Gastroesophageal sphincter (tissue), 4 donors: ENCODE measurements around the gene JUN. TPM values are rescaled to one million over a fixed set of nuclear protein-coding genes. Genes with fewer than 3 reads are reported as not detected.

Experiments used
- ATAC-seq: fragments of 150-250 bp; one replicate; pipeline ENCODE4 v1.9.1; 2016; ENCODE audit warnings: mild to moderate bottlenecking, moderate library complexity
- H3K27ac ChIP-seq, 4 donors: fragments of 200-600 bp; sonication (generic) in 3 of 4; 1 replicate in 3 of 4; 2 replicates in 1 of 4; pipeline ENCODE4 v1.5.1; 2016 to 2019
- H3K27me3 ChIP-seq: fragments of 200-600 bp; sonication (generic); one replicate; pipeline ENCODE4 v1.5.1; 2019
- H3K36me3 ChIP-seq, 2 donors: fragments of 200-600 bp; sonication (generic); one replicate each; pipeline ENCODE4 v1.5.1; 2019; ENCODE audit warnings: control low read depth in 1 of 2
- H3K4me1 ChIP-seq, 3 donors: fragments of 200-600 bp; sonication (generic); 1 replicate in 2 of 3; 2 replicates in 1 of 3; pipeline ENCODE4 v1.5.1; 2016 to 2019; ENCODE audit warnings: control low read depth in 2 of 3
- H3K4me3 ChIP-seq, 2 donors: fragments of 200-600 bp; sonication (generic); one replicate each; pipeline ENCODE4 v1.5.1; 2019; ENCODE audit warnings: mild to moderate bottlenecking in 1 of 2, moderate library complexity in 1 of 2
- H3K9me3 ChIP-seq, 3 donors: fragments of 200-600 bp; sonication (generic); one replicate each; pipeline ENCODE4 v1.5.1; 2017 to 2019; ENCODE audit warnings: control low read depth in 2 of 3
- EP300 ChIP-seq: sonication (generic); formaldehyde crosslinking; IDR thresholded peaks from one replicate; pipeline ENCODE4 v1.6.1; 2017; ENCODE audit warnings: antibody characterized with exemption, mild to moderate bottlenecking
- POLR2A ChIP-seq, 2 donors: fragments of 450-650 bp; IDR thresholded peaks; one replicate each; pipeline ENCODE4 v1.6.1; 2017; ENCODE audit warnings: antibody characterized with exemption in 2 of 2, mild to moderate bottlenecking in 2 of 2, moderate library complexity in 1 of 2
- POLR2AphosphoS5 ChIP-seq: sonication (generic); formaldehyde crosslinking; IDR thresholded peaks from one replicate; pipeline ENCODE4 v1.6.1; 2017; ENCODE audit warnings: antibody characterized with exemption
- WGBS, 2 donors: methylation state at CpG; one replicate each; pipeline ENCODE4 v1.1.5; 2018; ENCODE audit warnings: low coverage in 1 of 2; 5-methylcytosine and 5-hydroxymethylcytosine counted together
- total RNA-seq, 4 donors: library from RNA; depleted of rRNA; stranded (reverse); fragments of >200 nt; gene quantifications; one replicate each; pipeline ENCODE4 v1.1.0, GENCODE V29; 2016
- TF ChIP-seq, protein P1 (sequence below), 4 experiments: fragments of 200-600 bp in 2 of 4; fragments of 450-650 bp in 2 of 4; sonication (generic) in 1 of 4; IDR thresholded peaks; one replicate each; pipeline ENCODE4 v1.5.1; 2017 to 2019; ENCODE audit warnings: antibody characterized with exemption in 4 of 4, mild to moderate bottlenecking in 2 of 4, moderate library complexity in 2 of 4

Gene JUN
- total RNA-seq, 4 donors from 2014 or later: 102 to 145 (median 105) TPM

DNA sequence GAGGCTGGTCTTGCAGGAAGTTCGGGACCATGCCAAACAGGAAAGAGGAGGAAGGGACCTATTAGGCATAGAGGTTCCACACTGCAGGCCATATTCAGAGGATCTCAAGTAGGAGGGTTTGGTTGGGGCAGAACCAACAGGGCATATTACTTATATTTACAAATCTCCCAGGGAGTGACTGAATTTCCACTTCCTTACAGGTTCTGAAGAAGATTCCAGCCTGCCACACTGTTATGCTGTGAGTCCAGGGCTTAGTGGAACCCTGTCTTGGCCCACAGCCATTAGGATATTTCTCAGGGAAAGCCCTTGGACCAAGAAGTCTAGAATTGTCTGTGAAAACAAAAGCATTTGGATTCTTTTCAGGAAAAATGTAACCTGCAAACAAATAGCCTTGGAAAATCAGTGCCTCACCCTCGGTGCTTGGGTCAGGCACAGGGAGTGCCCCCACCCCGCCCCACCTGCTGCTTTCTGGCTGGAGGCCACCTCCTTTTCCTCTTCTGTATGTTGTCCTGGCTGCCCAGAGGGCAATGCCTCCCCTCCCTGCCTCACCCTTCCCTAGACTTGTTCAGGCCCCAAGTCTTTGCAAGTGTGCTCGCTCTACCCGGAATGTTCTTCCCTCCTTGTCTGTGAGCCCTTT, 41.0 kb upstream of the JUN start:
- no peak for TF ChIP-seq POLR2A (IDR thresholded peaks at IDR 0.05)
- no peak for TF ChIP-seq POLR2AphosphoS5
- TF ChIP-seq EP300: no peak
- TF ChIP-seq, protein P1, sequence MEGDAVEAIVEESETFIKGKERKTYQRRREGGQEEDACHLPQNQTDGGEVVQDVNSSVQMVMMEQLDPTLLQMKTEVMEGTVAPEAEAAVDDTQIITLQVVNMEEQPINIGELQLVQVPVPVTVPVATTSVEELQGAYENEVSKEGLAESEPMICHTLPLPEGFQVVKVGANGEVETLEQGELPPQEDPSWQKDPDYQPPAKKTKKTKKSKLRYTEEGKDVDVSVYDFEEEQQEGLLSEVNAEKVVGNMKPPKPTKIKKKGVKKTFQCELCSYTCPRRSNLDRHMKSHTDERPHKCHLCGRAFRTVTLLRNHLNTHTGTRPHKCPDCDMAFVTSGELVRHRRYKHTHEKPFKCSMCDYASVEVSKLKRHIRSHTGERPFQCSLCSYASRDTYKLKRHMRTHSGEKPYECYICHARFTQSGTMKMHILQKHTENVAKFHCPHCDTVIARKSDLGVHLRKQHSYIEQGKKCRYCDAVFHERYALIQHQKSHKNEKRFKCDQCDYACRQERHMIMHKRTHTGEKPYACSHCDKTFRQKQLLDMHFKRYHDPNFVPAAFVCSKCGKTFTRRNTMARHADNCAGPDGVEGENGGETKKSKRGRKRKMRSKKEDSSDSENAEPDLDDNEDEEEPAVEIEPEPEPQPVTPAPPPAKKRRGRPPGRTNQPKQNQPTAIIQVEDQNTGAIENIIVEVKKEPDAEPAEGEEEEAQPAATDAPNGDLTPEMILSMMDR (IDR thresholded peaks at IDR 0.05): no peak
- WGBS, 2 donors: 0 to 67% methylated on average over 1 to 5 of the region's 5 CpGs
- Histone ChIP-seq H3K4me1 (no peaks in the 10 kb centered on the region), H3K27me3 (no peaks in the 10 kb centered on the region), H3K27ac (no peak overlapping the region), H3K4me3 (no peak overlapping the region), H3K9me3 (peaks cover 0 to 19% (median 2%) of the 10 kb centered on the region in 3 donors), H3K36me3 (no peaks in the 10 kb centered on the region)
- ATAC-seq: peak; percentile 43

DNA sequence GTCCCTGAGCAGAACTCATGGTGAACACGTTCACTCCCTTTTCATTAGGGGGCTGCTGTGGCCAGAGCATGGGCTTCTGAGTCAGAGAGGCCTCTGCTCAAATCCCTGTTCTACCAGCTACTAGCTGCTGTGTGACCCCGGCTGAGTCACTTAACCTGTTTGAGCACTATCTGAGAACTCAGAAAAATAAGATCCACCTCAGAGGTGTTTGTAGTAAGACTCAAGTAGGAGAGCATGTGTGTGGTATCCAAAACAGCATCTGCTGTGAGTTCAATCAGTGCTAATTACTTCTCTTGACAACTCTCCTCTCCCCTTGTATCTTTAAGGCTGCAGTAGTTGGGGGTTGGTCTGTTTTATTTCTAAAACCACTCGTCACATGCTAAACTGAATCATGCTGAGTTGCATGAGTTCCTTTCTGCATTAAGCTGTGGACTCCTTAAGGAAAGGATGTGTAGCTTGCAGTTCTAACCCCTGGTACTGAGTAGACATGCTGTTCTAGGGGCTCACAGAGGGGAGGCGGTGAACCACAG, 39.7 kb upstream of the JUN start:
- peaks cover 0 to 19% (median 2%) of the 10 kb centered on the region in 3 donors for H3K9me3 ChIP-seq
- no peaks in the 10 kb centered on the region for H3K36me3 ChIP-seq
- TF ChIP-seq EP300: no peak
- TF ChIP-seq POLR2A (IDR thresholded peaks at IDR 0.05): no peak
- TF ChIP-seq, protein P1 (IDR thresholded peaks at IDR 0.05): no peak
- no peak for TF ChIP-seq POLR2AphosphoS5
- no peaks in the 10 kb centered on the region for H3K4me1 ChIP-seq
- no peak overlapping the region for H3K27ac ChIP-seq
- H3K27me3 ChIP-seq: no peaks in the 10 kb centered on the region
- no peak for ATAC-seq
- no peak overlapping the region for H3K4me3 ChIP-seq
- 34 to 60% methylated on average over 1 to 3 of the region's 4 CpGs for WGBS, 2 donors

- Histone ChIP-seq H3K4me3 (no peak overlapping the region), H3K4me1 (peaks cover 0 to 10% (median 7%) of the 10 kb centered on the region in 3 donors), H3K9me3 (no peaks in the 10 kb centered on the region), H3K27me3 (no peaks in the 10 kb centered on the region), H3K36me3 (no peaks in the 10 kb centered on the region), H3K27ac (no peak overlapping the region)
- TF ChIP-seq POLR2AphosphoS5 (no peak), POLR2A (IDR thresholded peaks at IDR 0.05) (no peak), EP300 (no peak)
- TF ChIP-seq, protein P1 (IDR thresholded peaks at IDR 0.05): no peak
- ATAC-seq: no peak
- WGBS, 2 donors: 80 to 92% methylated on average over 4 of the region's 4 CpGs
Observed at GRCh38 chr1:58821309-58821708, 37.5 kb upstream of the JUN start.

- H3K27ac ChIP-seq: no peak overlapping the region
- peaks cover 0 to 28% (median 16%) of the 10 kb centered on the region in 3 donors for H3K4me1 ChIP-seq
- WGBS, 2 donors: 68 to 75% methylated on average over 3 of the region's 3 CpGs
- ATAC-seq: no peak
- no peaks in the 10 kb centered on the region for H3K36me3 ChIP-seq
- no peaks in the 10 kb centered on the region for H3K9me3 ChIP-seq
- no peak overlapping the region for H3K4me3 ChIP-seq
- no peak for TF ChIP-seq EP300
- no peak for TF ChIP-seq POLR2A (IDR thresholded peaks at IDR 0.05)
- no peak for TF ChIP-seq POLR2AphosphoS5
- TF ChIP-seq, protein P1 (IDR thresholded peaks at IDR 0.05): no peak
- H3K27me3 ChIP-seq: no peaks in the 10 kb centered on the region
Observed at GRCh38 chr1:58818976-58819375, 35.1 kb upstream of the JUN start.

DNA sequence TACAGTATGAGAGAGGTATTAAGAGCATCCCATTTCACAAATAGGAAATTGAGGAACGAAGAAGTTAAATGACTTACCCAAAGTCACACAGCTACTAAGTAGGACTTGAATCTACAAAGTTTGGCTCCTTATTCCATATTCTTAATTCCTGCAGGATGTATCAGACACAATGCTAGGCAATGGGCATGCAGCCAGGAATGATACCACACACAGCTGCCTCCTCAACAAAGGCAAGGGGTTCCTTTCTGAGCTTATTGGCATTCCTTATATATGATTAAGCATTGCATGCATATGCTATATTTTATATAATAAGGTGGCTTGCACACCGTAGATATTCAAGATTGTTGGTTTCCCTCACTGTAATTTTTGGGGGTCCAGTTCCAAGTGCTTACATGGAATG, 34.2 kb upstream of the JUN start:
- Histone ChIP-seq H3K27me3 (no peaks in the 10 kb centered on the region), H3K4me3 (no peak overlapping the region), H3K9me3 (no peaks in the 10 kb centered on the region), H3K36me3 (no peaks in the 10 kb centered on the region), H3K27ac (no peak overlapping the region), H3K4me1 (peaks cover 0 to 34% (median 21%) of the 10 kb centered on the region in 3 donors)
- ATAC-seq: no peak
- WGBS, 2 donors: 69 to 72% methylated on average over 2 of the region's 2 CpGs
- TF ChIP-seq, protein P1 (IDR thresholded peaks at IDR 0.05): no peak
- TF ChIP-seq POLR2A (IDR thresholded peaks at IDR 0.05): no peak
- no peak for TF ChIP-seq EP300
- TF ChIP-seq POLR2AphosphoS5: no peak
